Trophoblast cell (in vitro differentiated cells and primary cell): Measurements from ENCODE around the gene DNAJC18. TPM values are rescaled to one million over a fixed set of nuclear protein-coding genes. Genes with fewer than 3 reads are reported as not detected.
A peak's percentile ranks its signal among the peaks of the same experiment; 100 is the strongest.
"Not testable (repeated sequence)": the region's sequence is repeated elsewhere in the genome, so short reads cannot be mapped to it uniquely, and the experiment has no call there.

ENCODE experiments used
- DNase-seq, 2 donors: peaks; one replicate each; pipeline ENCODE4 v3.0.0-alpha.2; 2016
- H2AFZ ChIP-seq: 2 replicates; pipeline ENCODE4 v1.6.1; 2013; ENCODE audit warnings: low read length, moderate library complexity, mild to moderate bottlenecking; ENCODE audit not compliant: insufficient read depth, poor library complexity
- H2AK5ac ChIP-seq: 2 replicates; pipeline ENCODE4 v1.6.1; 2013; ENCODE audit warnings: mild to moderate bottlenecking, low read length
- H2BK120ac ChIP-seq: 2 replicates; pipeline ENCODE4 v1.6.1; 2013; ENCODE audit warnings: low read length, mild to moderate bottlenecking, moderate library complexity; ENCODE audit not compliant: insufficient read depth, poor library complexity
- H2BK12ac ChIP-seq: 2 replicates; pipeline ENCODE4 v1.6.1; 2013; ENCODE audit warnings: mild to moderate bottlenecking, low read length, moderate library complexity
- H2BK5ac ChIP-seq: 2 replicates; pipeline ENCODE4 v1.6.1; 2013; ENCODE audit warnings: low read length, low read depth, moderate library complexity, mild to moderate bottlenecking; ENCODE audit not compliant: poor library complexity
- H3K14ac ChIP-seq: 2 replicates; pipeline ENCODE4 v1.6.1; 2013; ENCODE audit warnings: mild to moderate bottlenecking, low read length
- H3K18ac ChIP-seq: 2 replicates; pipeline ENCODE4 v1.6.1; 2013; ENCODE audit warnings: mild to moderate bottlenecking, low read length
- H3K23ac ChIP-seq: 2 replicates; pipeline ENCODE4 v1.6.1; 2013; ENCODE audit warnings: low read length
- H3K27ac ChIP-seq: 2 replicates; pipeline ENCODE4 v1.5.1; 2013; ENCODE audit warnings: low read depth, mild to moderate bottlenecking, inconsistent platforms, low read length, moderate library complexity
- H3K27me3 ChIP-seq: 2 replicates; pipeline ENCODE4 v1.6.1; 2013; ENCODE audit warnings: inconsistent platforms, mild to moderate bottlenecking, low read length, moderate library complexity; ENCODE audit not compliant: insufficient read depth
- H3K36me3 ChIP-seq, 2 experiments: 1 replicate in 1 of 2; 2 replicates in 1 of 2; pipeline ENCODE4 v1.6.1; 2013; ENCODE audit warnings: low read length in 2 of 2, mild to moderate bottlenecking in 2 of 2, moderate library complexity in 1 of 2; ENCODE audit not compliant: insufficient read depth in 2 of 2, control insufficient read depth in 1 of 2
- H3K4ac ChIP-seq: 2 replicates; pipeline ENCODE4 v1.6.1; 2013; ENCODE audit warnings: low read depth, mild to moderate bottlenecking, low read length, moderate library complexity
- H3K4me1 ChIP-seq, 2 experiments: 1 replicate in 1 of 2; 2 replicates in 1 of 2; pipeline ENCODE4 v1.6.1; 2013; ENCODE audit warnings: low read length in 2 of 2, mild to moderate bottlenecking in 2 of 2, moderate library complexity in 1 of 2; ENCODE audit not compliant: insufficient read depth in 2 of 2, control insufficient read depth in 1 of 2
- H3K4me2 ChIP-seq: 2 replicates; pipeline ENCODE4 v1.6.1; 2013; ENCODE audit warnings: inconsistent platforms, mild to moderate bottlenecking, low read length, moderate library complexity
- H3K4me3 ChIP-seq: 2 replicates; pipeline ENCODE4 v1.5.1; 2013; ENCODE audit warnings: mild to moderate bottlenecking, low read depth, low read length, inconsistent platforms
- H3K79me1 ChIP-seq: one replicate; pipeline ENCODE4 v1.6.1; 2013; ENCODE audit warnings: low read length
- H3K79me2 ChIP-seq: 2 replicates; pipeline ENCODE4 v1.6.1; 2013; ENCODE audit warnings: low read length, mild to moderate bottlenecking; ENCODE audit not compliant: control insufficient read depth, insufficient read depth, poor library complexity
- H3K9ac ChIP-seq: 2 replicates; pipeline ENCODE4 v1.6.1; 2013; ENCODE audit warnings: mild to moderate bottlenecking, low read length
- H3K9me3 ChIP-seq: 2 replicates; pipeline ENCODE4 v1.6.1; 2013; ENCODE audit warnings: low read depth, mild to moderate bottlenecking, control low read depth, inconsistent platforms, low read length; ENCODE audit not compliant: insufficient read depth
- H4K12ac ChIP-seq: 2 replicates; pipeline ENCODE4 v1.6.1; 2013; ENCODE audit warnings: low read depth, mild to moderate bottlenecking, low read length, moderate library complexity
- H4K8ac ChIP-seq: 2 replicates; pipeline ENCODE4 v1.6.1; 2013; ENCODE audit warnings: low read depth, mild to moderate bottlenecking, low read length, moderate library complexity
- H4K91ac ChIP-seq: one replicate; pipeline ENCODE4 v1.6.1; 2013; ENCODE audit warnings: low read depth, mild to moderate bottlenecking, low read length, moderate library complexity
- WGBS: extraction: QIAGEN DNeasy Blood & Tissue Kit; methylation state at CpG from one replicate; pipeline ENCODE4 v1.1.7; 2013; ENCODE audit warnings: missing lambda C conversion rate; ENCODE audit not compliant: insufficient read length, insufficient coverage; ENCODE audit errors: extremely low coverage; 5-methylcytosine and 5-hydroxymethylcytosine counted together
- polyA plus RNA-seq: library from polyadenylated mRNA; stranded (reverse); fragments of 200-250 nt; gene quantifications from 2 replicates; pipeline ENCODE4 v1.2.3, GENCODE V29; 2013

The DNAJC18 gene
- 8.8 and 10.8 TPM in 2 replicates for polyA plus RNA-seq

DNA sequence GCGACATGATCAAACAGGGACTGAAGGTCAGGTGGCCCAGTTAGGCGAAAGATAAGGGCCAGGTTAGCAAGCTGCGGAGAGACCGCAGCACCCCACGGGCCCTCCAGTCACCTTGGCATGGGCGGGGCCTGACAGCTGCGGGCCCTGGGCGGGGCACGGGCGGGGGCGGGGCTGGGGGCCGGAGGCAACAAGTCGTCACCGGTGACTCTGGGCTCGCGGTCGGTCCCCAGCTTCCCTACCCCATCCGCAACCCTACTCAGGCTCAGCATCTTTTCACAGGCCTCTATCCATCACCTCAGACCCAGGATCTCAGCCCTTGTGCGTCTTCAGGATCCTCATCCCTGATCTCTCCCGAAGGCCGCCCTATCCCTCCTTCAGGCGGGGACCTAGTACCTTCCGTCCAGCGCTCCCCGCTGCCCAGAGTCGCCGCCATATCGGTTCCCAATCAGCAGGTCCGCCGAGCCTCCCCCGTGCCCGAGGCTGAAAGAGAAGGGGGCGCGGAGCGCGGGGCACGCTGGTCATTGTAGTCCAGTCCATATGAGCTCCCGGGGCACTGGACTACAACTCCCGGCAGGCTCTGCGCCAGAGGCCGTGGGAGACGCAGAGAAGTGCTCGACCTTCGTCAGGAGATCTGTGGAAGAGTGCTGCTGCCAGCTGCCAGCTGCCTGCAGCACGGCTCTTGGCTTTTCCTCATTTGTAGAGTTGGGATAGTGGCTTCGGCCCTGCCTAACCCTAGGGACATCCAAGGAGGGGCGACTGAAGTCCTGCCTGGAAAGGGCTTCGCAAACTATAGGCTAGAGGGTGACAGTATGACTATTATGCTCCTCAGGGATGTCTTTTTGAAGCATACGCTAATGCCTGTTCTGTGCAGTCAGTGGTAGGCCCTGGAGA, at the start of gene DNAJC18:
TSS of gene DNAJC18 (minus strand) at position 513 of the 891 bp plus-strand sequence. CDS start at position 433, 80 bp downstream.
- peaks cover 6% of the 10 kb centered on the region in 2 experiments for H3K4me1 ChIP-seq
- peak within 1 kb of the TSS; percentile 59 for H2BK12ac ChIP-seq
- H3K36me3 ChIP-seq = peaks cover 0 to 1% of the 10 kb centered on the region in 2 experiments
- WGBS = no CpG with 5 or more reads among the region's 49 CpGs
- H3K79me2 ChIP-seq = peaks cover 2% of the 10 kb centered on the region
- H3K27me3 ChIP-seq = no peaks in the 10 kb centered on the region
- H4K12ac ChIP-seq = peak within 1 kb of the TSS; percentile 100
- H4K91ac ChIP-seq = peak within 1 kb of the TSS; percentile 96
- H3K9ac ChIP-seq = peak within 1 kb of the TSS; percentile 84
- H3K4me2 ChIP-seq = peak within 1 kb of the TSS; percentile 76
- H2AK5ac ChIP-seq = peak within 1 kb of the TSS; percentile 65
- peak within 1 kb of the TSS; percentile 81 for H3K4me3 ChIP-seq
- peak within 1 kb of the TSS; percentile 98 for H4K8ac ChIP-seq
- peak within 1 kb of the TSS; percentile 88 for H2BK5ac ChIP-seq
- peak; percentile 80 to 87 for DNase-seq
- H3K9me3 ChIP-seq = no peaks in the 10 kb centered on the region
- peak within 1 kb of the TSS; percentile 87 for H3K4ac ChIP-seq
- peak within 1 kb of the TSS; percentile 99 for H2AFZ ChIP-seq
- H3K14ac ChIP-seq = peak within 1 kb of the TSS; percentile 98
- H3K27ac ChIP-seq = peak within 1 kb of the TSS; percentile 82
- peaks cover 3% of the 10 kb centered on the region for H3K79me1 ChIP-seq
- H3K18ac ChIP-seq = peak within 1 kb of the TSS; percentile 89
- peak within 1 kb of the TSS; percentile 91 for H2BK120ac ChIP-seq
- no peak within 1 kb of the TSS for H3K23ac ChIP-seq

DNA sequence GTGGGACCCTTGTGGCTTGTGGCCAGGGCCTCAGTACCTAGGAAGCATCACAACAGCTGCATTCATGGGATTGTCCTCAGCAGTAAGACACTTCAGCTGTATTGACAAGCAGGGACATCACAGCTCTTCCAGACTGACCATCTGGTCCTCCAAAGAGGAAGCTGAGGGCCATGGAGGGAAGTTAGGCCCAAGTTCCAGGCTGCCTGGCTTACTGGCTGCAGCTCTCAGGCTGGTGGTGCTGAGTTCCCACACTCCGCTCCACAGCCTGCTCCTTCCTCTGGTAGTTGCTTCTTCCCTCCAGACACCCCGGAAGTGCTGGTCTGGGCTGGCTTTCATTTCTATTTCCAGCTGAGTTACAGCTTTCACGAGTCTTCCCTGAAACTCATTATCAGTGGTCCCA, 48.9 kb upstream of the DNAJC18 start:
- Histone ChIP-seq H3K79me1 (no peaks in the 10 kb centered on the region), H2BK5ac (no peak overlapping the region), H3K9ac (no peak overlapping the region), H3K9me3 (peaks cover 3% of the 10 kb centered on the region), H4K91ac (no peak overlapping the region), H3K79me2 (no peaks in the 10 kb centered on the region), H3K4me3 (no peak overlapping the region), H3K4me2 (no peak overlapping the region), H2AK5ac (no peak overlapping the region), H2BK120ac (no peak overlapping the region), H3K36me3 (no peaks in the 10 kb centered on the region), H3K27me3 (no peaks in the 10 kb centered on the region), H4K8ac (no peak overlapping the region), H3K27ac (no peak overlapping the region), H3K18ac (no peak overlapping the region), H2AFZ (no peak overlapping the region), H3K23ac (no peak overlapping the region), H2BK12ac (no peak overlapping the region), H3K14ac (no peak overlapping the region), H4K12ac (no peak overlapping the region), H3K4me1 (peaks cover 0 to 3% of the 10 kb centered on the region in 2 experiments), H3K4ac (no peak overlapping the region)
- DNase-seq = no peak
- no CpG with 5 or more reads among the region's 3 CpGs for WGBS

DNA sequence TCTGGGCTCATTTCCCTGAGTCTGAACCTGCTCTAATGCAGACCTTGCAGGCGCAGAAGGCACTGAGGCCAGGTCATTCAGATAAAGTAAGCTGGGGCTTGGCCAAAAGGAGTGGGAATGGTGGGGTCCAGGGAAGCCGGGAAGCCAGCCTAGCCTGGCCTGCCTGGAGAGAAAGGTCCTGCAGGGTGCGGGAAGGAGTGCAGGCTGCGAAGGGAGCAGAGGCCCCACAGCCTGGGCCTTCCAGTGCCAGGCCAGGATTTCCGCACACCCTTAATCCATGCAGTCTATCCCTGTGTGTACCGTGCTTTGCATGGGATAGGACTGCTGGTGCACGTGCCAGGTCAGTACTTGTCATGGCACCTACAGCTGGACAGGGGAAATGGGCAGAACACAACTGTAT, 46.9 kb upstream of the DNAJC18 start:
- no peak overlapping the region for H2AFZ ChIP-seq
- H4K8ac ChIP-seq = no peak overlapping the region
- no peak for DNase-seq
- H3K27me3 ChIP-seq = no peaks in the 10 kb centered on the region
- H3K23ac ChIP-seq = no peak overlapping the region
- H2BK120ac ChIP-seq = no peak overlapping the region
- no peak overlapping the region for H3K4me3 ChIP-seq
- no peak overlapping the region for H3K9ac ChIP-seq
- H4K12ac ChIP-seq = no peak overlapping the region
- H3K79me2 ChIP-seq = no peaks in the 10 kb centered on the region
- no peak overlapping the region for H3K18ac ChIP-seq
- H3K9me3 ChIP-seq = peaks cover 3% of the 10 kb centered on the region
- H3K4me1 ChIP-seq = peaks cover 0 to 3% of the 10 kb centered on the region in 2 experiments
- H2BK12ac ChIP-seq = no peak overlapping the region
- no peaks in the 10 kb centered on the region for H3K36me3 ChIP-seq
- no peak overlapping the region for H2BK5ac ChIP-seq
- H3K14ac ChIP-seq = no peak overlapping the region
- H3K27ac ChIP-seq = no peak overlapping the region
- no peak overlapping the region for H3K4me2 ChIP-seq
- H2AK5ac ChIP-seq = no peak overlapping the region
- H3K79me1 ChIP-seq = no peaks in the 10 kb centered on the region
- WGBS = no CpG with 5 or more reads among the region's 7 CpGs
- H3K4ac ChIP-seq = no peak overlapping the region
- H4K91ac ChIP-seq = no peak overlapping the region

DNA sequence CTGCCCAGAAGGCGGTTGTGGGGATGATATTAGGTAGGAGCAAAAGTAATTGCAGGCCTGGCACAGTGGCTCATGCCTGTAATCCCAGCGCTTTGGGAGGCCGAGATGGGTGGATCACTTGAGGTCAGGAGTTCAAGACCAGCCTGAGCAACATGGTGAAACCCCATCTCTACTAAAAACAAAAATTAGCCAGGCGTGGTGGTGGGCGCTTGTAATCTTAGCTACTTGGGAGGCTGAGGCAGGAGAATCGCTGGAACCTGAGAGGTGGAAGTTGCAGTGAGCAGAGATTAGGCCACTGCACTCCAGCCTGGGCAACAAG, 43.5 kb upstream of the DNAJC18 start:
- not testable (repeated sequence) for H3K79me2 ChIP-seq, H2AFZ ChIP-seq, H3K23ac ChIP-seq, H4K91ac ChIP-seq, H3K27me3 ChIP-seq, H2BK120ac ChIP-seq, H3K79me1 ChIP-seq, H4K8ac ChIP-seq, H3K36me3 ChIP-seq, H3K9me3 ChIP-seq, H3K27ac ChIP-seq, H3K18ac ChIP-seq, H2AK5ac ChIP-seq, H3K9ac ChIP-seq, H3K4me3 ChIP-seq, H3K4me2 ChIP-seq, H3K4ac ChIP-seq, H3K4me1 ChIP-seq, H4K12ac ChIP-seq, DNase-seq, H2BK5ac ChIP-seq, H3K14ac ChIP-seq, H2BK12ac ChIP-seq
- no CpG with 5 or more reads among the region's 6 CpGs for WGBS
